ENCODE measurements around the gene GHR.
A peak's percentile ranks its signal among the peaks of the same experiment; 100 is the strongest.

GHR gene

GRCh38 chr5:42490831-42491230 lies 67.6 kb downstream of the GHR start:
- Histone ChIP-seq H3K9me3 (replicated peaks in 1 of 11) (no peaks in the 10 kb centered on the region), H4K20me1 (no peaks in the 10 kb centered on the region), H3K27me3 (no peaks in the 10 kb centered on the region), H3K9ac (no peak overlapping the region), H3K4me1 (no peaks in the 10 kb centered on the region), H3K36me3 (peaks cover 0 to 4% (median 0%) of the 10 kb centered on the region in 11 experiments; a peak in 1 of 22 replicates), H3K4me2 (no peak overlapping the region), H3K4me3 (no peak overlapping the region), H3K27ac (no peak overlapping the region)
- no peak for TF ChIP-seq Cebpa-rat (IDR thresholded peaks at IDR 0.05)

- Histone ChIP-seq H3K27ac (no peak overlapping the region), H3K36me3 (peaks cover 0 to 8% (median 0%) of the 10 kb centered on the region in 11 experiments; a peak in 1 of 22 replicates), H3K9ac (no peak overlapping the region), H4K20me1 (no peaks in the 10 kb centered on the region), H3K4me1 (no peaks in the 10 kb centered on the region), H3K4me3 (no peak overlapping the region), H3K4me2 (no peak overlapping the region), H3K9me3 (replicated peaks in 1 of 11) (no peaks in the 10 kb centered on the region), H3K27me3 (no peaks in the 10 kb centered on the region)
- TF ChIP-seq Cebpa-rat (IDR thresholded peaks at IDR 0.05): no peak
Observed at GRCh38 chr5:42491699-42492098, 68.5 kb downstream of the GHR start.

GRCh38 chr5:42492974-42493373 lies 69.7 kb downstream of the GHR start:
- Histone ChIP-seq H3K9me3 (replicated peaks in 1 of 11) (no peaks in the 10 kb centered on the region), H3K36me3 (peaks cover 0 to 12% (median 0%) of the 10 kb centered on the region in 11 experiments; a peak in 5 of 22 replicates), H3K27me3 (no peaks in the 10 kb centered on the region), H4K20me1 (no peaks in the 10 kb centered on the region), H3K4me2 (no peak overlapping the region), H3K4me1 (no peaks in the 10 kb centered on the region), H3K9ac (no peak overlapping the region), H3K4me3 (no peak overlapping the region), H3K27ac (no peak overlapping the region)
- no peak for TF ChIP-seq Cebpa-rat (IDR thresholded peaks at IDR 0.05)

GRCh38 chr5:42494414-42494813 lies 71.2 kb downstream of the GHR start:
- no peak overlapping the region for H3K27ac ChIP-seq
- H3K4me3 ChIP-seq: no peak overlapping the region
- H3K9ac ChIP-seq: no peak overlapping the region
- no peak for TF ChIP-seq Cebpa-rat (IDR thresholded peaks at IDR 0.05)
- no peak overlapping the region for H3K4me2 ChIP-seq
- H3K9me3 ChIP-seq (replicated peaks in 1 of 11): no peaks in the 10 kb centered on the region
- peaks cover 0 to 23% (median 10%) of the 10 kb centered on the region in 11 experiments; a peak in 8 of 22 replicates for H3K36me3 ChIP-seq
- H3K4me1 ChIP-seq: no peaks in the 10 kb centered on the region
- H4K20me1 ChIP-seq: no peaks in the 10 kb centered on the region
- no peaks in the 10 kb centered on the region for H3K27me3 ChIP-seq

- Histone ChIP-seq H3K4me2 (no peak overlapping the region), H3K4me1 (no peaks in the 10 kb centered on the region), H4K20me1 (no peaks in the 10 kb centered on the region), H3K27ac (no peak overlapping the region), H3K27me3 (no peaks in the 10 kb centered on the region), H3K9me3 (replicated peaks in 1 of 11) (no peaks in the 10 kb centered on the region), H3K4me3 (no peak overlapping the region), H3K36me3 (peaks cover 0 to 26% (median 15%) of the 10 kb centered on the region in 11 experiments; a peak in 8 of 22 replicates), H3K9ac (no peak overlapping the region)
- no peak for TF ChIP-seq Cebpa-rat (IDR thresholded peaks at IDR 0.05)
Observed at GRCh38 chr5:42495914-42496313, 72.7 kb downstream of the GHR start.

GRCh38 chr5:42496397-42497156 lies 73.3 kb downstream of the GHR start:
- Histone ChIP-seq H3K27me3 (no peaks in the 10 kb centered on the region), H3K27ac (no peak overlapping the region), H4K20me1 (0 out of 22 replicates have a peak, but pooled peaks cover 0 to 2% (median 0%) of the 10 kb centered on the region in 11 experiments), H3K4me1 (no peaks in the 10 kb centered on the region), H3K4me2 (no peak overlapping the region), H3K4me3 (no peak overlapping the region), H3K36me3 (peaks cover 0 to 26% (median 15%) of the 10 kb centered on the region in 11 experiments; a peak in 8 of 22 replicates), H3K9me3 (replicated peaks in 1 of 11) (no peaks in the 10 kb centered on the region), H3K9ac (no peak overlapping the region)
- no peak for TF ChIP-seq Cebpa-rat (IDR thresholded peaks at IDR 0.05)

GRCh38 chr5:42498000-42498399 lies 74.8 kb downstream of the GHR start:
- no peaks in the 10 kb centered on the region for H3K9me3 ChIP-seq (replicated peaks in 1 of 11)
- no peak overlapping the region for H3K27ac ChIP-seq
- no peaks in the 10 kb centered on the region for H3K4me1 ChIP-seq
- 0 out of 22 replicates have a peak, but pooled peaks cover 0 to 6% (median 0%) of the 10 kb centered on the region in 11 experiments for H4K20me1 ChIP-seq
- H3K9ac ChIP-seq: no peak overlapping the region
- peaks cover 0 to 26% (median 15%) of the 10 kb centered on the region in 11 experiments; a peak in 8 of 22 replicates for H3K36me3 ChIP-seq
- no peak for TF ChIP-seq Cebpa-rat (IDR thresholded peaks at IDR 0.05)
- no peak overlapping the region for H3K4me2 ChIP-seq
- no peak overlapping the region for H3K4me3 ChIP-seq
- H3K27me3 ChIP-seq: no peaks in the 10 kb centered on the region

GRCh38 chr5:42499016-42499415 lies 75.8 kb downstream of the GHR start:
- no peaks in the 10 kb centered on the region for H3K9me3 ChIP-seq (replicated peaks in 1 of 11)
- H3K4me3 ChIP-seq: no peak overlapping the region
- TF ChIP-seq Cebpa-rat (IDR thresholded peaks at IDR 0.05): peak in 1 of 11 experiments; percentile 15; a peak in 2 of 22 replicates

GRCh38 chr5:42500003-42500599 lies 76.9 kb downstream of the GHR start:
- Histone ChIP-seq H3K4me3 (no peak overlapping the region), H3K27ac (no peak overlapping the region), H3K36me3 (peaks cover 0 to 26% (median 15%) of the 10 kb centered on the region in 11 experiments; a peak in 8 of 22 replicates), H3K9me3 (replicated peaks in 1 of 11) (no peaks in the 10 kb centered on the region), H3K4me2 (no peak overlapping the region), H3K27me3 (no peaks in the 10 kb centered on the region), H3K4me1 (no peaks in the 10 kb centered on the region), H3K9ac (no peak overlapping the region), H4K20me1 (0 out of 22 replicates have a peak, but pooled peaks cover 0 to 6% (median 0%) of the 10 kb centered on the region in 11 experiments)
- TF ChIP-seq Cebpa-rat (IDR thresholded peaks at IDR 0.05): no peak

More at GRCh38 chr5:42499016-42499415, 75.8 kb downstream of the GHR start:
- Histone ChIP-seq H3K9ac (no peak overlapping the region), H4K20me1 (0 out of 22 replicates have a peak, but pooled peaks cover 0 to 6% (median 0%) of the 10 kb centered on the region in 11 experiments), H3K4me1 (no peaks in the 10 kb centered on the region), H3K27me3 (no peaks in the 10 kb centered on the region), H3K36me3 (peaks cover 0 to 26% (median 15%) of the 10 kb centered on the region in 11 experiments; a peak in 8 of 22 replicates), H3K4me2 (no peak overlapping the region), H3K27ac (no peak overlapping the region)

All from BLaER1 treated with 17β-estradiol and CSF1 and Interleukin-3, amounts not matched to agents 10 nM and 100 nM (cell line).